Measurements from ENCODE around the gene SPPL3.
"Not testable (repeated sequence)": the region's sequence is repeated elsewhere in the genome, so short reads cannot be mapped to it uniquely, and the experiment has no call there.

The SPPL3 gene

GRCh38 chr12:120838629-120839383 is 65.4 kb downstream of the SPPL3 start:
- H3K4me1 ChIP-seq (ENCODE audit: control insufficient read depth, low read depth, low read length); H3K9ac ChIP-seq (ENCODE audit: low read length); H3K36me3 ChIP-seq (ENCODE audit: control insufficient read depth, low read depth, low read length): not testable (repeated sequence)

GRCh38 chr12:120836114-120836684 is 68.0 kb downstream of the SPPL3 start:
- Histone ChIP-seq H3K4me1 (ENCODE audit: control insufficient read depth, low read depth, low read length) (no peaks in the 10 kb centered on the region), H3K27ac (ENCODE audit: low read length) (no peak overlapping the region), H3K9ac (ENCODE audit: low read length) (no peak overlapping the region), H3K9me3 (ENCODE audit: control insufficient read depth, low read depth, low read length) (no peaks in the 10 kb centered on the region), H3K27me3 (ENCODE audit: control insufficient read depth, insufficient read depth, low read length) (no peaks in the 10 kb centered on the region), H3K4me3 (ENCODE audit: low read length) (no peak overlapping the region), H3K36me3 (ENCODE audit: control insufficient read depth, low read depth, low read length) (no peaks in the 10 kb centered on the region)

More at GRCh38 chr12:120838629-120839383, 65.4 kb downstream of the SPPL3 start:
- not testable (repeated sequence) for H3K27me3 ChIP-seq (ENCODE audit: control insufficient read depth, insufficient read depth, low read length); H3K9me3 ChIP-seq (ENCODE audit: control insufficient read depth, low read depth, low read length); H3K27ac ChIP-seq (ENCODE audit: low read length); H3K4me3 ChIP-seq (ENCODE audit: low read length)

- H3K4me3 ChIP-seq (ENCODE audit: low read length): no peak overlapping the region
- no peaks in the 10 kb centered on the region for H3K36me3 ChIP-seq (ENCODE audit: control insufficient read depth, low read depth, low read length)
- H3K27me3 ChIP-seq (ENCODE audit: control insufficient read depth, insufficient read depth, low read length): no peaks in the 10 kb centered on the region
- no peak overlapping the region for H3K27ac ChIP-seq (ENCODE audit: low read length)
- H3K9ac ChIP-seq (ENCODE audit: low read length): no peak overlapping the region
- H3K4me1 ChIP-seq (ENCODE audit: control insufficient read depth, low read depth, low read length): no peaks in the 10 kb centered on the region
- H3K9me3 ChIP-seq (ENCODE audit: control insufficient read depth, low read depth, low read length): no peaks in the 10 kb centered on the region
Observed at GRCh38 chr12:120835657-120836056, 68.5 kb downstream of the SPPL3 start.

- H3K36me3 ChIP-seq (ENCODE audit: control insufficient read depth, low read depth, low read length): no peaks in the 10 kb centered on the region
- no peak overlapping the region for H3K4me3 ChIP-seq (ENCODE audit: low read length)
- no peaks in the 10 kb centered on the region for H3K27me3 ChIP-seq (ENCODE audit: control insufficient read depth, insufficient read depth, low read length)
- no peaks in the 10 kb centered on the region for H3K9me3 ChIP-seq (ENCODE audit: control insufficient read depth, low read depth, low read length)
- no peak overlapping the region for H3K27ac ChIP-seq (ENCODE audit: low read length)
- no peaks in the 10 kb centered on the region for H3K4me1 ChIP-seq (ENCODE audit: control insufficient read depth, low read depth, low read length)
- no peak overlapping the region for H3K9ac ChIP-seq (ENCODE audit: low read length)
Observed at GRCh38 chr12:120835304-120835612, 68.9 kb downstream of the SPPL3 start.

- Histone ChIP-seq H3K36me3 (ENCODE audit: control insufficient read depth, low read depth, low read length) (no peaks in the 10 kb centered on the region), H3K27me3 (ENCODE audit: control insufficient read depth, insufficient read depth, low read length) (no peaks in the 10 kb centered on the region), H3K4me3 (ENCODE audit: low read length) (no peak overlapping the region), H3K9me3 (ENCODE audit: control insufficient read depth, low read depth, low read length) (no peaks in the 10 kb centered on the region), H3K4me1 (ENCODE audit: control insufficient read depth, low read depth, low read length) (no peaks in the 10 kb centered on the region), H3K9ac (ENCODE audit: low read length) (no peak overlapping the region), H3K27ac (ENCODE audit: low read length) (no peak overlapping the region)
Observed at GRCh38 chr12:120834489-120835303, 69.5 kb downstream of the SPPL3 start.

GRCh38 chr12:120833849-120834248 is 70.3 kb downstream of the SPPL3 start:
- Histone ChIP-seq H3K27ac (ENCODE audit: low read length) (no peak overlapping the region), H3K36me3 (ENCODE audit: control insufficient read depth, low read depth, low read length) (no peaks in the 10 kb centered on the region), H3K9ac (ENCODE audit: low read length) (no peak overlapping the region), H3K4me1 (ENCODE audit: control insufficient read depth, low read depth, low read length) (no peaks in the 10 kb centered on the region), H3K9me3 (ENCODE audit: control insufficient read depth, low read depth, low read length) (no peaks in the 10 kb centered on the region), H3K27me3 (ENCODE audit: control insufficient read depth, insufficient read depth, low read length) (no peaks in the 10 kb centered on the region), H3K4me3 (ENCODE audit: low read length) (no peak overlapping the region)

- no peaks in the 10 kb centered on the region for H3K4me1 ChIP-seq (ENCODE audit: control insufficient read depth, low read depth, low read length)
- no peaks in the 10 kb centered on the region for H3K27me3 ChIP-seq (ENCODE audit: control insufficient read depth, insufficient read depth, low read length)
- no peak overlapping the region for H3K9ac ChIP-seq (ENCODE audit: low read length)
- H3K9me3 ChIP-seq (ENCODE audit: control insufficient read depth, low read depth, low read length): no peaks in the 10 kb centered on the region
- no peak overlapping the region for H3K27ac ChIP-seq (ENCODE audit: low read length)
- H3K36me3 ChIP-seq (ENCODE audit: control insufficient read depth, low read depth, low read length): no peaks in the 10 kb centered on the region
- H3K4me3 ChIP-seq (ENCODE audit: low read length): no peak overlapping the region
Observed at GRCh38 chr12:120832737-120833136, 71.4 kb downstream of the SPPL3 start.

GRCh38 chr12:120831648-120832267 is 72.4 kb downstream of the SPPL3 start:
- Histone ChIP-seq H3K9ac (ENCODE audit: low read length) (no peak overlapping the region), H3K36me3 (ENCODE audit: control insufficient read depth, low read depth, low read length) (no peaks in the 10 kb centered on the region), H3K9me3 (ENCODE audit: control insufficient read depth, low read depth, low read length) (no peaks in the 10 kb centered on the region), H3K4me3 (ENCODE audit: low read length) (no peak overlapping the region), H3K27ac (ENCODE audit: low read length) (no peak overlapping the region), H3K27me3 (ENCODE audit: control insufficient read depth, insufficient read depth, low read length) (no peaks in the 10 kb centered on the region), H3K4me1 (ENCODE audit: control insufficient read depth, low read depth, low read length) (no peaks in the 10 kb centered on the region)

GRCh38 chr12:120830966-120831365 is 73.2 kb downstream of the SPPL3 start:
- no peak overlapping the region for H3K9ac ChIP-seq (ENCODE audit: low read length)
- H3K27me3 ChIP-seq (ENCODE audit: control insufficient read depth, insufficient read depth, low read length): no peaks in the 10 kb centered on the region
- no peaks in the 10 kb centered on the region for H3K4me1 ChIP-seq (ENCODE audit: control insufficient read depth, low read depth, low read length)
- H3K27ac ChIP-seq (ENCODE audit: low read length): no peak overlapping the region
- no peak overlapping the region for H3K4me3 ChIP-seq (ENCODE audit: low read length)
- no peaks in the 10 kb centered on the region for H3K36me3 ChIP-seq (ENCODE audit: control insufficient read depth, low read depth, low read length)
- H3K9me3 ChIP-seq (ENCODE audit: control insufficient read depth, low read depth, low read length): no peaks in the 10 kb centered on the region

GRCh38 chr12:120830052-120830940 is 73.9 kb downstream of the SPPL3 start:
- H3K4me3 ChIP-seq (ENCODE audit: low read length): no peak overlapping the region
- H3K27ac ChIP-seq (ENCODE audit: low read length): no peak overlapping the region
- H3K9me3 ChIP-seq (ENCODE audit: control insufficient read depth, low read depth, low read length): no peaks in the 10 kb centered on the region
- H3K4me1 ChIP-seq (ENCODE audit: control insufficient read depth, low read depth, low read length): no peaks in the 10 kb centered on the region
- no peaks in the 10 kb centered on the region for H3K36me3 ChIP-seq (ENCODE audit: control insufficient read depth, low read depth, low read length)
- no peak overlapping the region for H3K9ac ChIP-seq (ENCODE audit: low read length)
- H3K27me3 ChIP-seq (ENCODE audit: control insufficient read depth, insufficient read depth, low read length): no peaks in the 10 kb centered on the region

- H3K9me3 ChIP-seq (ENCODE audit: control insufficient read depth, low read depth, low read length): no peaks in the 10 kb centered on the region
- H3K27ac ChIP-seq (ENCODE audit: low read length): no peak overlapping the region
Observed at GRCh38 chr12:120826335-120826734, 77.8 kb downstream of the SPPL3 start.

More at GRCh38 chr12:120826335-120826734, 77.8 kb downstream of the SPPL3 start:
- H3K36me3 ChIP-seq (ENCODE audit: control insufficient read depth, low read depth, low read length): no peaks in the 10 kb centered on the region
- no peak overlapping the region for H3K4me3 ChIP-seq (ENCODE audit: low read length)
- peaks cover 12% of the 10 kb centered on the region for H3K4me1 ChIP-seq (ENCODE audit: control insufficient read depth, low read depth, low read length)
- H3K27me3 ChIP-seq (ENCODE audit: control insufficient read depth, insufficient read depth, low read length): no peaks in the 10 kb centered on the region
- H3K9ac ChIP-seq (ENCODE audit: low read length): no peak overlapping the region
